Activated CD4-positive, alpha-beta T cell treated with anti-CD3 and anti-CD28 coated beads for 4 hours (primary cell): ENCODE data around the gene DCAF11.
A peak's percentile ranks its signal among the peaks of the same experiment; 100 is the strongest.
"Not testable (repeated sequence)": the region's sequence is repeated elsewhere in the genome, so short reads cannot be mapped to it uniquely, and the experiment has no call there.

Experiments
- DNase-seq, 2 donors: peaks; one replicate each; pipeline ENCODE4 v3.0.0-alpha.2; 2020

DCAF11 gene

DNA sequence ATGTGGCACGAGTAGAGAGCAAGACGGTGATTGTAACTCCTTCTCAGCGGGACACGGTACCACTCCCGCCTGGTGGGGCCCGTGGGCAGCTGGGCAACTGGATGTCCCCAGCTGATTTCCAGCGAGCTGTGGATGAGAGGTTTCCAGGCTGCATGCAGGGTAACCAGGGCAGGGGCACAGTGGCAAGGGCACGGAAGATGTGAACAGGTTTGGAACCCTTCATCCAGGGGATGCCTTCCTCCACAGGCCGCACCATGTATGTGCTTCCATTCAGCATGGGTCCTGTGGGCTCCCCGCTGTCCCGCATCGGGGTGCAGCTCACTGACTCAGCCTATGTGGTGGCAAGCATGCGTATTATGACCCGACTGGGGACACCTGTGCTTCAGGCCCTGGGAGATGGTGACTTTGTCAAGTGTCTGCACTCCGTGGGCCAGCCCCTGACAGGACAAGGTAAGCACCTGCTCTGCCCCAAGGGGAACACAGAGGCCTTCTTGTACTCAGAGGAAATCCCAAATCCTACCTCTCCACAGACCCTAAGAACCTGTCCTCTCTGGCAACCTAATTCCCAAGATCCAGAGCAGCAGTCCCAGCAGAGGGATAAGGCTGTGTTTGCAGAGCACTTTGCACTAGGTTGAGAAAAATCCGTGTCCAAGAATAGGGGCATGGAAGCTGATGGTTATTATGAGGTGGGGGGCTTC lies 16.2 kb upstream of the DCAF11 start:
- DNase-seq, result no peak

DNA sequence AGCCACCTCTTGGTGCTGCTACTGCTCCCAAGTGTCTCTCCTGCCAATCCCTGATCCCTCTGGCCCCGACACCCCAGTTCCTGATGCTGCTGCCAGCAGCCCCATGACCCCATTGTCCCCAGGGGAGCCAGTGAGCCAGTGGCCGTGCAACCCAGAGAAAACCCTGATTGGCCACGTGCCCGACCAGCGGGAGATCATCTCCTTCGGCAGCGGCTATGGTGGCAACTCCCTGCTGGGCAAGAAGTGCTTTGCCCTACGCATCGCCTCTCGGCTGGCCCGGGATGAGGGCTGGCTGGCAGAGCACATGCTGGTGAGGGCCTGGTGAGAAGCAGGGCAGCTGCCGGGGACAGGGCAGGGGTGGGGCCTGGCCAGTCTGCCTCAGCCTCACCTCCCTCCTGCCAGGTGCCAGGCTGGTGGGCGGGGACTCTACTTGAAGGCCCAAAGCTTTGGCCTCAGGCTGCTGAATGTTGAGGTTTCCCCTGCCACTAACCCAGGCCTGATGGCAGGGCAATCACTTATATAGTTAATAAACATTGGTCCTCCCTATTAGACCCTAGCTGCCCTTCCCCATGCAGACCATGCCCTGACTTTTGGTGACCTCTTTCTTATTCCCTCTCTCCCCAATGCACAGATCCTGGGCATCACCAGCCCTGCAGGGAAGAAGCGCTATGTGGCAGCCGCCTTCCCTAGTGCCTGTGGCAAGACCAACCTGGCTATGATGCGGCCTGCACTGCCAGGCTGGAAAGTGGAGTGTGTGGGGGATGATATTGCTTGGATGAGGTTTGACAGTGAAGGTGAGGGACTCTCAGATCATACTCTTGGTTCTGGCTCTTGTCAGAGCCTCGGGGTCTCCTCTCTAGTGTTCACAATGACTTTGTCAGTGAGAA lies 15.4 kb upstream of the DCAF11 start:
- DNase-seq, result no peak

DNA sequence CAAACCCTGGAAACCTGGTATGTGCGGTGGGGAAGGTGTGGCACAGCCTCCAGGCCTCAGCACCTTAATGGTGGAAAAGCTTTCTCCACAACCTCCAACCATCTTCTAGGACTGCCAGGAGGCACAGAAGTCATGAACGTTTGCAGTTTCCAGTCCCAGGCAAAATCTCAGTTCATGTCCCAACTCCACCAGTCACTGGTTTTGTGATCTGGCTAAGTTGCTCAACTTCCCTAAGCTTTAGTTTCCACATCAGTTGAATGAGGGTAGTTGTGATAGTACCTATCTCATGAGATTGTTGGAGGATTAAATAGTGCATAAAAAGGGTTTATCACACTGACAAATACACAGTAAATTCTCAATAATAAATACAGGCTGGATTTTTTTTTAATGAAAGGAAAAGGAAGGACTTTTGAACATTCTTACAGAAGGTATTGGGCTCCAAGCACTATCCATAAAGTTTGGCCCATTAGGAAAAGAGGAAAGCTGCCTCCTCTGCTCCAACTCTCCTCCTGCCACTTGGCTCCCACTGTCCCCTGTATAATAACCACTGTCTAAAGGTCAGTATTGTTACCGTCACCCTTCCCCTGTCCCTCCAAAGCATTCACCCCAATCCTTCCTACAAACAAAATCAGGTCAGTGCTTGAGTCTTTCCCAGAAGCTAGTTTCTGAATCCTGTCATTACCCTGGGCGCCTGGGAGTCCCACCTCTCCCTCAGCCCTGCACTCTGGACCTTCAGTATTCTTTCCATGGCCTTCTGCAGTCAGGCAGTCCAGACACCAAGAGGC lies 14.2 kb upstream of the DCAF11 start:
- DNase-seq, result no peak

DNA sequence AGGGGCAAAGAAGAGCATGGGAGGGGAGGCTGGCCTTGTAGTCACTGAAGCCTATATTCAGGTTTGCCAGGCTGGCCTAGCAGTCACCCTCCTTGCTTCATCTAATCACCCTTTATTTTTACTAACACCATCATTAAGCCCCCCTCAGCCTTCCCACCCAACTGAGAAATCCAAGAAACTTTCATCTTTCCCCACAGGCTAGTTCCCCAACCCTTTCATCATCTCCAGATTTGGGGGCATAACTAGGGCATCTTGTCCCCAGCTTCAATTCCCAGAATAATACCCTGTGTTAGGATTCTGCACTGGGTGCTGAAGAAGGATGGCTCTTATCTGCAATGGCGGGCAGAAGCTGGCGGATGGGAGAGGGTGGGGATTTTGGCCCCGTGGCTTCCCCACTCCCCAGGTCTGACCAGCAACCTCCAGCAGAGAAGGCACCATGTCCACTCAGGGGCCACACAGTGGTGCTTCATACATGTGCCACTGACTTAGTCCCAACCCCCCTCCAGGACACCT lies 13.5 kb upstream of the DCAF11 start:
- no peak for DNase-seq

DNA sequence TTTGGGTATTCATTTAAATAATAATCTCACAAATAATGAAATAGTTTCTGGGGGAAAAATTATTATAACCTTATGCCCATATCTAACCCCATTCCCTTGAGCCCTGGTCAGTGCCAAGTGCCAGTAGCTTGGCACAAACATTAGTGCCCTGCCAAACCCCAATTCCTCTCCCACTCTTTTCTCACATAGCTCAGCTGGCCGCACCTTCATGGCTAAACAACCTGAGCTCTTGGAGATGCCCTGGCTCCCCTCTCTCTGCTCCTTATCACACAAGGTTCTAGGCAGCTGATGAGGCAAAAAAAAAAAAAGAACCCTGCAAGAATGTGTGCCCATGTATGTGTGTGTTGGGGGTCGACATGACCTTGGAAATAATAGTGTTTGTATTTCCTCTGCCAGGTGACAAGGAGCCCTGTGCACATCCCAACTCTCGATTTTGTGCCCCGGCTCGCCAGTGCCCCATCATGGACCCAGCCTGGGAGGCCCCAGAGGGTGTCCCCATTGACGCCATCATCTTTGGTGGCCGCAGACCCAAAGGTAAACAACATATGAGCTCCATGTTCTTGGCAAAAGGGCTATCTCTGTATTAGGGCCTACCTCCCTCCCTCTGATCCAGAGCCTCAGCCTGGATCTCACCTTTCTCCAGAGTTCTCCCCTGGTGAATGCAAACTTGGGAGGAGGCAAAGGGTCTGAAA lies 12.1 kb upstream of the DCAF11 start:
- no peak for DNase-seq

DNA sequence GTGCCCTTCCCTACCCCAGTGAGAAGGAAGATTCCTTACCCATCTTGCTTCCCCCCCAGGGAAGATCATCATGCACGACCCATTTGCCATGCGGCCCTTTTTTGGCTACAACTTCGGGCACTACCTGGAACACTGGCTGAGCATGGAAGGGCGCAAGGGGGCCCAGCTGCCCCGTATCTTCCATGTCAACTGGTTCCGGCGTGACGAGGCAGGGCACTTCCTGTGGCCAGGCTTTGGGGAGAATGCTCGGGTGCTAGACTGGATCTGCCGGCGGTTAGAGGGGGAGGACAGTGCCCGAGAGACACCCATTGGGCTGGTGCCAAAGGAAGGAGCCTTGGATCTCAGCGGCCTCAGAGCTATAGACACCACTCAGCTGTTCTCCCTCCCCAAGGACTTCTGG lies 11.1 kb upstream of the DCAF11 start:
- no peak for DNase-seq

DNA sequence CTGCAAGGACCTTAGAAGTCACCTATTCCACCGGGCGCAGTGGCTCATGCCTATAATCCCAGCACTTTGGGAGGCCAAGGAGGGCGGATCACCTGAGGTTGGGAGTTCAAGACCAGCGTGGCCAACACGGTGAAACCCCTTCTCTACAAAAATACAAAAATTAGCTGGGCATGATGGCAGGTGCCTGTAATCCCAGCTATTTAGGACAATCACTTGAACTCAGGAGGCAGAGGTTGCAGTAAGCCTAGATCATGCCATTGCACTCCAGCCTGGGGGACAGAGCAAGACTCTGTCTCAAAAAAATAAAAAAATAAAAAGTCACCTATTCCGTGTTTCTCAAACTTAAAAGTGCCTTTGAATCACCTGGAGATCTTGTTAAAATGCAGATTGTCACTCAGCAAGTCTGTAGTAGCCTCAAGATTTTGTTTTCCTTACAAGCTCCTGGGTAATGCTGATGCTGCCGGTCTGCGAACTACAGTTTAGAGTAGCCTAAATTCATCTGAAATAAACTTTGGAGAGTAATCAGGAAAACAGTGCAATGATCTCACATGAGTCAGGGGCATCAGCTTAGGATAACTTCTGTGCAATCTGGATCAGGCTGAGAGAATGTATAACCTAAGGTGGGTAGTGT lies 8.9 kb upstream of the DCAF11 start:
- DNase-seq, result not testable (repeated sequence)

DNA sequence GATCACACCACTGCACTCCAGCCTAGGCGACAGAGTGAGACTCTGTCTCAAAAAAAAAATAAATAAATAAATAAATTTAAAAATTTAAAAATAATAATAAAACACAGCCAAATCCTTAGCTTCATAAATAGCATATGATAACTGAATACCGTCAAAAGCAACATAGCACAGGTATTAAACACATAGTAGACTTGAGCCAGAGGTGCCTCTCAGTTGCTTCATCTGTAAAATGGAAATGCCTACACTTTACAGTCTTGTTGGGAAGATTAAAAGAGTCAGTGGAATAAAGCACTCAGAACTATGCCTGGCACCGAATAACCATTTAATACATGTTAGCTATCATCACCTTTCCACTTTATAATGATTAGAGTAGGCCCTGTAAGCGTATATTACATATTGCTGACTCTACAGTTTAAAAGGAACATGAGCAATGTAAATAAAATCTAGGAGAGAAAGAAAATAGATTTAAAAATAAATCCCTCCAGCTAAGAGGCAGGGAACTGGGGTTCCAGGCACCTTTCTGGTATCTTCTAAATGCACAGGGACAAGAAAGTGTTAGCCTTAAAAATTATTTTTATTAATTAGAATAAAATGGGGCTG lies 7.8 kb upstream of the DCAF11 start:
- no peak for DNase-seq

DNA sequence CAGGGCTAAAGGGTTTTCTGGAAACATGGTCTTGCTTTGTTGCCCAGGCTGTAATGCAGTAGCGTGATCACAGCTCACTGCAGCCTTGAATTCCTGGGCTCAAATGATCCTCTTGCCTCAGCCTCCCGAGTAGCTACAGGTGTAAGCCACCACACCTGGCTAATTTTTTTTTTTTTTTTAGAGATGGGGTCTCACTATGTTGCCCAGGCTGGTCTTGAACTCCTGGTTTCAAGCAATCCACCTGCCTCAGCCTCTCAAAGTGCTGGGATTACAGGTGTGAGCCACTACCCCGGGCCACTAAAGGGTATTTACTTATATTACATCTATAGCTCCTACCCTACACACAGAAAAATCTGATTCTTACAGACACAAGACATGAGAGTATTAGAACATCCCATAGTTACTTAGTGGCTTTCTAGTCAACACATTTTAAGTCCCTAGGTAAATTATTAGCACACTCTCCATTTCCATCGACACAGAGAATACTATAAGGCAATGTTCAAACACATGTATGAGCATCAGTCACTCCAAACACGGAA lies 6.2 kb upstream of the DCAF11 start:
- no peak for DNase-seq

DNA sequence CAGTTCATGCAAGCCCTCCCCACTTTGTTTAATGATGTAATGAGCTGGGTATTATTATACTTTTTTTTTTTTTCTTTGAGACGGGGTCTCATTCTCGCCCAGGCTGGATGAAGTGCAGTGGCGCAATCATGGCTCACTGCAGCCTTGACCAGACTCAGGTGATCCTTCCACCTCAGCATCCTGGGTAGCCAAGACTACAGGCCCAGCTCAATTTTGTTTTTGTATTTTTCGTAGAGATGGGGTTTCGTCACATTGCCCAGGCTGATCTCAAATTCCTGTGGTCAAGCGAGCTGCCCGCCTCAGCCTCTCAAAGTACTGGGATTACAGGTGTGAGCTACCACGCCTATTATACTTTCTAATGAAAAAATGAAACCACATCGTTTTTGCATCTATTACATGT lies 4.5 kb upstream of the DCAF11 start:
- DNase-seq, result no peak

DNA sequence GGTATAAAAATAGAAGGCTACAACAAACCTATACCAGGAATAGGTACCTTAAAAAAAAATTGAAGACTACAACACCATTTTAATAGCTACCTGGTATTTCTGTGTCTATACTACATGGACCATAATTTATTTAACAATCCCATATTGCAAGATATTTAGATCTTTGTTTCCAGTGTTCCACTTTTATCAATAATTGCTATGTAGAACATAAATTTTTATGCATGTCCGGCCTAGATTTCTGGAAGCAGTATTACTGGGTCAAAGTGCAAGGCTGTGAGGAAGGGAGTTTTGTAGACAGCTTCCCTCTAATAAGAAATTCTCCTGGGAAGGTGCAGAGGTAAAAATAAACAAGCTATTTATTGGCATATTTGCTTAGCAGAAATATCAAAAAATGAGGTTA lies 4.1 kb upstream of the DCAF11 start:
- no peak for DNase-seq

DNA sequence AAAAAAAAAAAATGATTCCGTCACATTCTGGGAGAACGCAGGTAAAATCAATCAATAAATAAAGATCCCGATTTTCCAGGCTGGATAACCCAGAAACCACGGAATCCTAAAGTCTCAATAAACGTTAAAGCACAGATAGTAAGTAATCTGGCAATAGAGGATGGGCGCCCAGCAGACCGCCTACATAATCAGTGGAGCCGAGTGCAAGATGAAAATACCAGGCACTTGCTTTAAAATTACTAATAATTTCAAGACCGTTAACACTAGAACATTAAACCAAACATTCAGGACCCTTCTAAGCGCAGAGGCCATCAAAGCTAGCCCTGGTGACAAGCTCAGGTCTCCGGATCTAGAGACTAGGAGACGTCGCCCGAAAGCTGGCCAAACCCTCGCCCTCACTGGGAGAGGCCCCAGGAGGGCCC lies 1.2 kb upstream of the DCAF11 start:
- no peak for DNase-seq

DNA sequence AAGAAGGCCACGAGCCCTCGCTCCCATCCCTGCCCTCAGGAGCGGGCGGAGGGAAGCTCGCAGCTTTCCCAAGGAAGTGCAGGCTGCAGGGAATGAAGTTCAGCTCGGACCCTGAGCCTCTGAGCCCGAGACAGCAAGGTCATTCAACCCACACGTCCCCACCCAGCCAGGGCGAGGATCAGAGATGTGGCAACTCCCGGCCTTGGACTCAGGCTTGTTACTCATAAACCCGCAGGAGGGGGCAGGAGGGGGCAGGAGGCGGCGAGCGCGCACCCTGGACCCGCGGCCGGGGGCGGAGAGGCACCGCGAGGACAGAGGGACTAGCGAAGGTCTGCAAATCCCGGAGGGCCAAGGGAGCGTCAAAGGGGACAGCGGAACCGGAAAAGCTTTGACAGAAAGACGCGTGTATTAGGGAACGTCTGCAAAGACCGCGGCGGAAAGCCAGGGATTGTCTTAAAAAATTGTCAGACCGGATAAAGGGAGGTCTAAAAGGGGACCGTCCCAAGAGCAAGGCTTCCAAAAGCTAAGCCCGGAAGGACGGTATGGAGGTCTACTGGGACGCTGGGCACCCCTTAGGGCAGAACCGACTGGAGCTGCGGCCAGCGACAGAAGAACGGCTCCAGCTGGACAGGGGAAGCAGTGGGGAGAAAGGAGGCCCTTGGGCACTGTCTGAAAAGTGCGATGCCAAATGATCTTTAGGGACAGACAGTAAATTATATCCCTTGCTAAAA lies 611 bp upstream of the DCAF11 start:
- peak; percentile 65 to 73 for DNase-seq

DNA sequence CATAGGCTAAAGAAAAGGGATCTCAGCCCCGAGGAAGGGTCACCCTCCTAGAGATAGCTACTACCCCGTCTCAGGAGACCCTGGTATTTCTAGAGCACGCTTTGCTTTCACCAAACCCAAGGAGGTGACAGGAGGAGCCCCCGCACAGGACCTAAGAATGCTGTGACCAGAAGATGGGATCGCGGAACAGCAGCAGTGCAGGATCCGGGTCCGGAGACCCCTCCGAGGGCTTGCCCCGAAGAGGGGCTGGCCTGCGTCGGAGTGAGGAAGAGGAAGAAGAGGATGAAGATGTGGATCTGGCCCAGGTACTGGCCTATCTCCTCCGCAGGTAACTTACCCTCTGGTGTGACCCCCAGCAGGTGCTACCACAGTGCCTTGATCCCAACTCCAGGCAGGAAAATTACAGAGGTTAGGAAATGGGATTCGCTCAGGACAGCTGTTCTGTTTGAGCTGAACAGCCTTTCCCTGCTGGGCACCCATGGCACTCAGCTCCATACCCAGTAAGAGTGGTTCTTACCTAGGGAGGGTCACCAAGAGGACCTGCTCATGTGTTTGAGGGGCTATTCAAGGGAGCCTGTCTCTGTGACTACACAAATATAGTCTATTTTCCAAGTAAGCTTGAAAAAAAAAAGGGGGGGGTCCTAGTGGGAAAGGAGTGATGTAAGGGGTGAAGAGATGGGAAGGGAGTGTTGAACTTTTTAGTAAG lies 998 bp downstream of the DCAF11 start:
- no peak for DNase-seq

DNA sequence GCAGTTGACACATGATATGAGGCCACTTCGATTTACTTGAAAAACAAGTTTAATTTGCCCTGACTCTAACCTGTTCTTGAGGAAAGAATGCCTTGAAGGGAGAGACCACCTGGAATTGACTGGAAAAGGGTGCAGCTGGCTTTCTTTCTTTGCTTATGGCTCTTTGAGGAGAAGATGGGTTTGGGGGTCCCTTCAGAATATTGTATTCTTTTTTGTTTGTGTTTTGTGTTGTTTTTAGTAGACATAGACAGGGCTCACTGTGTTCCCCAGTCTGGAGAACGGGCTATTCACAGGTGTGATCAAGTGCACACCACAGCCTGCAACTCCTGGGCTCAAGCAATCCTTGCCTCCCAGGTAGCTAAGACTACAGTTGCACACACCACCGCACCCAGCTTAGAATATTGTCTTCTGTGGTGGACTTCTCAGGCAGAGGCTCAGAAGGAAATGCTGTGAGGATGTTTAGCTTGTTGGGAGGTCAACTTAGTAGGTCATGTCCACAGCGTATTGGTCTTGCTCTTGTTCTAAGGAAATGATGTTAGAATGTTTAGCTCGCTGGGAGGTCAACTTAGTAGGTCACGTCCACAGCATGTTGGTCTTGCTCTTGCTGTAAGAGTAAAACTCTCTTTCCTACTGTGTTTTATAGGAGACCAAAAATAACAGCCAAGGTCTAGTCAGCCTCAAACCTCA lies 1.7 kb downstream of the DCAF11 start:
- no peak for DNase-seq

DNA sequence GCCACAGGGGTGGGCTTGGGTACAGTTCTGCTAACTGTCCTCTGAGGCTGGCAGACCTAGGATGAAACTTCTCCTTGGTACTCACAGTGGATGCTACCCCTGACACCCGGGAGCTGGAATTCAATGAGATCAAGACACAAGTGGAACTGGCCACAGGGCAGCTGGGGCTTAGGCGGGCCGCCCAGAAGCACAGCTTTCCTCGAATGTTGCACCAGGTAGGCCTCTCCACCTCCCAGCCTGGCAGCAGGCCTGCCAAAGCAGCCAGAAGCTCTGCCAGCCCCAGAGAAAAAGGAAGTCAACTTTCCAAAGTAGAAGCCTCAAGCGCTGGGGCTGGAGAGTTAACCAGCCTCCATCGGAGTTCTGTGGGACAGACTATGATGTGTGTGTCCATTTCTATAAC lies 2.6 kb downstream of the DCAF11 start:
- no peak for DNase-seq

DNA sequence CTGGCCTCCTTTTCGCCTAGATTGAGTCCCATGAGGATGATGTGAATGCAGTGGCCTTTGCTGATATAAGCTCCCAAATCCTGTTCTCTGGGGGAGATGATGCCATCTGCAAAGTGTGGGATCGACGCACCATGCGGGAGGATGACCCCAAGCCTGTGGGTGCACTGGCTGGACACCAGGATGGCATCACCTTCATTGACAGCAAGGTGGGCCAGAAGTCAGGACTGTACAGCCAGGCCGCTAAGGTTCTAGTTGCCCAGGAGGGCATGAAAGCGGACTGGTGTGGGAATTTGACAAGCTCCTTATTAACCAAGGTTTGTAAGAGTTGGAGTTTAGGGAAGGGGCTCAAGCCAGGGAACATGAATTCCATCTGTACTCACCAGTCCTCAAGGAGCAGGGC lies 5.1 kb downstream of the DCAF11 start:
- DNase-seq, result no peak

DNA sequence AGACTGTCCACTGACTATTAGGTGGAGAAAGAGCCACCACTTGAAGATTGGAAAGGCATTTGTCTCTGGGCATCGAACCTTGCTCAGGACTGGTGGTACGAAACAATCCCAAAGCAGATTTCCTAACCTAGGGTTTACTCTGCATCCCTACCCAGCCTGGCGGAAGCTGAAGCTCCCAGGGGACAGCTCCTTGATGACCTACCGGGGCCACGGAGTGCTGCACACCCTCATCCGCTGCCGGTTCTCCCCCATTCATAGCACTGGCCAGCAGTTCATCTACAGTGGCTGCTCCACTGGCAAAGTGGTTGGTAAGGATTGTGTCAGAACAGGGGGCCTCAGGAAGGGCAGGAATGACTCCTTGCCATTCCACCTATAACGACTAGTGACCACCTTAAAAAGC lies 6.6 kb downstream of the DCAF11 start:
- no peak for DNase-seq

DNA sequence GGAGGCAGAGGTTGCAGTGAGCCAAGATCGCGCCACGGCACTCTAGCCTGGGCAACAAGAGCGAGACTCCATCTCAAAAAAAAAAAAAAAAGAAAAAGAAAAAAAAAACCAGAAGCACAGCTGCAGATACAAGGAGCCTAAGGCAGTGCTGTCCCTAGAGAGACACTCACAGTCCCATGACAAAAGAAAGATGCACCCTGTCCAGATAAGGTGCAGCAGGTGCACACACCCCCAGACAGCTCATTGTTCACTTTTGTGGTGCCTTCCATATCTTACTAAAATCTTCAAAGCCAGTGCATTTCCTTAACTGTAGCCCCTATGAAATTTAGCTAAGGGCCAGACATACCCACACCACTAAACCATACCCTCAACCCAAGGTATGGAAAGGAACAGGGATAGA lies 7.8 kb downstream of the DCAF11 start:
- no peak for DNase-seq

DNA sequence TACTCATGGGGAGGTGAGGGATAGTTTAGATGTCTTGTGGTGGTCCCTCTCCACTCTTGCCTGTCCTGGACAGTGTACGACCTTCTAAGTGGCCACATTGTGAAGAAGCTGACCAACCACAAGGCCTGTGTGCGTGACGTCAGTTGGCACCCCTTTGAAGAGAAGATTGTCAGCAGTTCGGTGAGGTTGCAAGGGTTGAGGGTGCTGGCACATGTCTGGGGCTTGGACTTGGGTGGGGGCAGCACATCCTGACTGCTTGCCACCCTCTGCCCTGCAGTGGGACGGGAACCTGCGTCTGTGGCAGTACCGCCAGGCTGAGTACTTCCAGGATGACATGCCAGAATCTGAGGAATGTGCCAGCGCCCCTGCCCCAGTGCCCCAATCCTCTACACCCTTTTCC lies 8.3 kb downstream of the DCAF11 start:
- no peak for DNase-seq
